Adrenal gland (tissue), 12 donors: Measurements from ENCODE around the gene DACT1. TPM values are rescaled to one million over a fixed set of nuclear protein-coding genes. Genes with fewer than 3 reads are reported as not detected.

Experiments
- DNase-seq, 7 donors: peaks; one replicate each; pipeline ENCODE4 v3.0.0-alpha.2; 2019 to 2020
- H3K27ac ChIP-seq, 5 donors: fragments of 200-600 bp; sonication (generic) in 4 of 5; 1 replicate in 3 of 5; 2 replicates in 2 of 5; pipeline versions ENCODE4 v1.5.1 to v1.8.0; 2016 to 2020; ENCODE audit warnings: mild to moderate bottlenecking in 1 of 5
- H3K27me3 ChIP-seq: fragments of 200-600 bp; 2 replicates; pipeline ENCODE4 v1.8.0; 2021
- H3K36me3 ChIP-seq, 2 donors: fragments of 200-600 bp; replicated peaks in 1 of 2; 1 replicate in 1 of 2; 2 replicates in 1 of 2; pipeline versions ENCODE4 v1.5.1 to v1.8.0; 2018 to 2022
- H3K4me1 ChIP-seq, 2 donors: fragments of 200-600 bp; replicated peaks in 1 of 2; 1 replicate in 1 of 2; 2 replicates in 1 of 2; pipeline versions ENCODE4 v1.5.1 to v1.8.0; 2018 to 2021
- H3K4me3 ChIP-seq, 4 donors: fragments of 200-600 bp; sonication (generic) in 3 of 4; one replicate each; pipeline ENCODE4 v1.5.1; 2016 to 2018
- H3K9me3 ChIP-seq, 3 donors: fragments of 200-600 bp; sonication (generic) in 1 of 3; replicated peaks in 1 of 3; 1 replicate in 2 of 3; 2 replicates in 1 of 3; pipeline versions ENCODE4 v1.5.1 to v1.8.0; 2016 to 2021
- CTCF ChIP-seq, 6 experiments: fragments of 450-650 bp in 4 of 6; fragments of 200-600 bp in 2 of 6; sonication (generic) in 1 of 6; IDR thresholded peaks; 1 replicate in 5 of 6; 2 replicates in 1 of 6; pipeline versions ENCODE4 v1.5.1 to v1.8.0; 2016 to 2021; ENCODE audit warnings: antibody characterized with exemption in 6 of 6, mild to moderate bottlenecking in 2 of 6, moderate library complexity in 1 of 6
- POLR2A ChIP-seq, 2 donors: fragments of 450-650 bp; IDR thresholded peaks; one replicate each; pipeline ENCODE4 v1.6.1; 2017; ENCODE audit warnings: antibody characterized with exemption in 2 of 2, mild to moderate bottlenecking in 2 of 2, moderate library complexity in 1 of 2
- WGBS, 4 donors: extraction: QIAGEN DNeasy Blood & Tissue Kit in 2 of 4; methylation state at CpG; one replicate each; pipeline versions ENCODE4 v1.1.5 to v1.1.7; 2013 to 2017; 5-methylcytosine and 5-hydroxymethylcytosine counted together
- intact Hi-C, 2 donors: fragments of 100-400 bp; cut with DNase I; formaldehyde crosslinking; loops; one replicate each; pipeline versions ENCODE4 v1.14.1 to v1.15.0; 2022 to 2023
- polyA plus RNA-seq, 3 donors: library from polyadenylated mRNA; stranded (reverse); fragments of 200-250 nt in 2 of 3; fragments of 350-450 nt in 1 of 3; fragmentation: Illumina TruSeq in 1 of 3; extraction: RNeasy Lipid Tissue Mini Kit (QIAGEN cat#74804) in 1 of 3; gene quantifications; one replicate each; pipeline ENCODE4 v1.2.3, GENCODE V29; 2013 to 2014
- total RNA-seq, 9 donors: library from RNA; depleted of rRNA in 4 of 9; stranded (reverse); fragments of >200 nt in 4 of 9; fragments of 120-200 nt in 1 of 9; fragmentation: NEBNext Ultra II Directional in 1 of 9; extraction: Animal tissue kit (Norgen Biotek cat#: 25700) in 1 of 9; gene quantifications; one replicate each; pipeline versions ENCODE4 v1.1.0 to v1.2.4, GENCODE V29; 2013 to 2023
- donor health status: healthy with polysubstance abuse.
- donor health status: Bipolar disorder and iron deficiency.
- donor health status: DM: yes; HTN: yes; CAD: no.
- donor health status: DM: no; HTN: no; CAD: no.
- donor health status: DM: no; HTN: no; CAD: no.
- donor health status: DM: yes; HTN: yes; CAD: no.

Gene DACT1
- total and polyA plus RNA-seq, 12 donors: 2.9 to 32.1 (median 11.2) TPM

- no peaks in the 10 kb centered on the region for H3K27me3 ChIP-seq
- peaks cover 0 to 8% of the 10 kb centered on the region in 2 donors for H3K36me3 ChIP-seq
- no peak for DNase-seq
- no peaks in the 10 kb centered on the region for H3K4me1 ChIP-seq
- H3K9me3 ChIP-seq: no peaks in the 10 kb centered on the region
- TF ChIP-seq CTCF (IDR thresholded peaks at IDR 0.05): no peak
- H3K4me3 ChIP-seq: no peak overlapping the region
- intact Hi-C loops: loop anchor here in 1 of 2 donors (10.0 kb wide), 2 partner anchors 369 to 409 kb away; no protein-coding TSS in a partner anchor
- H3K27ac ChIP-seq: no peak overlapping the region
- 92 to 97% (median 96%) methylated on average over 13 to 20 of the region's 20 CpGs for WGBS, 4 donors
Measured at GRCh38 chr14:58645641-58646040, 7.9 kb downstream of the DACT1 start.

- no peak overlapping the region for H3K4me3 ChIP-seq
- intact Hi-C loops: loop anchor here in 1 of 2 donors (10.0 kb wide), 2 partner anchors 368 to 408 kb away; no protein-coding TSS in a partner anchor
- no peak overlapping the region for H3K27ac ChIP-seq
- 88 to 95% (median 91%) methylated on average over 21 to 34 of the region's 34 CpGs for WGBS, 4 donors
- no peaks in the 10 kb centered on the region for H3K4me1 ChIP-seq
- H3K9me3 ChIP-seq: no peaks in the 10 kb centered on the region
- H3K27me3 ChIP-seq: no peaks in the 10 kb centered on the region
- DNase-seq: no peak
- H3K36me3 ChIP-seq: peaks cover 0 to 8% of the 10 kb centered on the region in 2 donors
- no peak for TF ChIP-seq CTCF (IDR thresholded peaks at IDR 0.05)
- no peak for TF ChIP-seq POLR2A (IDR thresholded peaks at IDR 0.05)
Measured at GRCh38 chr14:58646479-58646878, 8.7 kb downstream of the DACT1 start.

GRCh38 chr14:58647777-58648176, 10.0 kb downstream of the DACT1 start:
- Histone ChIP-seq H3K27ac (no peak overlapping the region), H3K27me3 (no peaks in the 10 kb centered on the region), H3K4me1 (no peaks in the 10 kb centered on the region), H3K4me3 (no peak overlapping the region), H3K36me3 (peaks cover 0 to 8% of the 10 kb centered on the region in 2 donors), H3K9me3 (no peaks in the 10 kb centered on the region)
- intact Hi-C loops: loop anchor here in 1 of 2 donors (10.0 kb wide), 2 partner anchors 367 to 407 kb away; no protein-coding TSS in a partner anchor
- no peak for DNase-seq
- WGBS, 4 donors: 84 to 92% (median 86%) methylated on average over 4 of the region's 4 CpGs
- TF ChIP-seq CTCF (IDR thresholded peaks at IDR 0.05): no peak
- TF ChIP-seq POLR2A (IDR thresholded peaks at IDR 0.05): no peak

- DNase-seq: no peak
Measured at GRCh38 chr14:58650857-58651256, 13.1 kb downstream of the DACT1 start.

More at GRCh38 chr14:58650857-58651256, 13.1 kb downstream of the DACT1 start:
- Histone ChIP-seq H3K4me3 (no peak overlapping the region), H3K27me3 (no peaks in the 10 kb centered on the region), H3K27ac (no peak overlapping the region), H3K4me1 (no peaks in the 10 kb centered on the region), H3K36me3 (no peaks in the 10 kb centered on the region), H3K9me3 (no peaks in the 10 kb centered on the region)
- intact Hi-C loops: no loop called here
- WGBS, 4 donors: 76 to 85% (median 80%) methylated on average over 2 of the region's 2 CpGs
- TF ChIP-seq POLR2A (IDR thresholded peaks at IDR 0.05) (no peak), CTCF (IDR thresholded peaks at IDR 0.05) (no peak)
